Motor neuron (in vitro differentiated cells): ENCODE measurements around the gene COMT. TPM values are rescaled to one million over a fixed set of nuclear protein-coding genes. Genes with fewer than 3 reads are reported as not detected.
A peak's percentile ranks its signal among the peaks of the same experiment; 100 is the strongest.

Source experiments
- ATAC-seq, 8 experiments: fragments of 200-7000 bp; cut with Tn5 transposase; replicated peaks in 6 of 8; 2 replicates each; pipeline ENCODE4 v1.8.0; 2021; ENCODE audit warnings: mild to moderate bottlenecking in 8 of 8, moderate library complexity in 8 of 8
- H3K27ac ChIP-seq, 2 donors: fragments of 250-450 bp; sonication (Bioruptor Pico); 2 replicates each; pipeline ENCODE4 v1.9.0; 2021; ENCODE audit warnings: antibody characterized with exemption in 2 of 2, mild to moderate bottlenecking in 2 of 2, moderate library complexity in 1 of 2
- H3K4me1 ChIP-seq, 2 donors: fragments of 250-450 bp; sonication (Bioruptor Pico); replicated peaks in 1 of 2; 2 replicates each; pipeline ENCODE4 v1.6.1; 2021; ENCODE audit warnings: antibody characterized with exemption in 2 of 2, mild to moderate bottlenecking in 2 of 2, moderate library complexity in 1 of 2
- H3K4me3 ChIP-seq, 5 donors: fragments of 250-450 bp; sonication (Bioruptor Pico); 2 replicates each; pipeline ENCODE4 v1.9.0; 2021; ENCODE audit warnings: antibody characterized with exemption in 5 of 5, mild to moderate bottlenecking in 5 of 5, moderate library complexity in 4 of 5
- WGBS, 10 experiments: fragments of 450-650 bp; shearing (Covaris generic); methylation state at CpG; one replicate each; pipeline ENCODE4 v1.0.0; 2022; 5-methylcytosine and 5-hydroxymethylcytosine counted together
- in situ Hi-C, 9 experiments: fragments of 400-800 bp; cut with MboI; loops; one replicate each; pipeline ENCODE4 v1.15.0; 2021; ENCODE audit warnings: low sequenced_read_pairs in 9 of 9, low pct_unique_long_range_greater_than_20kb in 2 of 9; ENCODE audit not compliant: unreplicated experiment in 9 of 9
- total RNA-seq, 8 experiments: library from RNA; unstranded; fragments of 300-600 nt; gene quantifications; 2 replicates each; pipeline versions ENCODE4 v1.2.3 to v1.2.4, GENCODE V29; 2022

Gene COMT
- total RNA-seq, 8 experiments from 2014 or later: 22.7 to 99.4 (median 40.8) TPM

GRCh38 chr22:19994851-19995610, 53.5 kb downstream of the COMT start:
- in situ Hi-C loops: no loop called here
- Histone ChIP-seq H3K4me3 (no peak overlapping the region), H3K4me1 (peaks cover 41 to 43% of the 10 kb centered on the region in 2 donors), H3K27ac (no peak overlapping the region)
- 56 to 100% (median 91%) methylated on average over 1 to 7 of the region's 12 CpGs; no CpG with 5 or more reads in 3 of the 10 experiments for WGBS, 10 experiments
- ATAC-seq: no peak

GRCh38 chr22:19995611-19996339, 54.2 kb downstream of the COMT start:
- no peak overlapping the region for H3K4me3 ChIP-seq
- in situ Hi-C loops: no loop called here
- H3K27ac ChIP-seq: no peak overlapping the region
- 20 to 100% (median 83%) methylated on average over 1 to 13 of the region's 18 CpGs; no CpG with 5 or more reads in 1 of the 10 experiments for WGBS, 10 experiments
- H3K4me1 ChIP-seq: peaks cover 49 to 50% of the 10 kb centered on the region in 2 donors
- no peak for ATAC-seq

- no peak overlapping the region for H3K4me3 ChIP-seq
- peak overlapping the region in 1 of 2 donors; percentile 42 for H3K27ac ChIP-seq
- WGBS, 10 experiments: 0 to 90% (median 62%) methylated on average over 1 to 3 of the region's 12 CpGs; no CpG with 5 or more reads in 5 of the 10 experiments
- H3K4me1 ChIP-seq: peaks cover 51 to 56% of the 10 kb centered on the region in 2 donors
- in situ Hi-C loops: no loop called here
- peak in 4 of 8 experiments; percentile 10 to 59 (median 40) for ATAC-seq
Measured at GRCh38 chr22:19996694-19997384, 55.3 kb downstream of the COMT start.

GRCh38 chr22:19997561-19998231, 56.1 kb downstream of the COMT start:
- peak in 3 of 8 experiments; percentile 5 to 7 (median 5) for ATAC-seq
- H3K4me3 ChIP-seq: no peak overlapping the region
- in situ Hi-C loops: no loop called here
- H3K4me1 ChIP-seq: peaks cover 60 to 61% of the 10 kb centered on the region in 2 donors
- 40 to 100% (median 66%) methylated on average over 1 to 5 of the region's 19 CpGs; no CpG with 5 or more reads in 6 of the 10 experiments for WGBS, 10 experiments
- peak overlapping the region in 1 of 2 donors; percentile 74 for H3K27ac ChIP-seq

- peak in 4 of 8 experiments; percentile 1 to 23 (median 8) for ATAC-seq
- 29 to 70% (median 61%) methylated on average over 1 to 5 of the region's 16 CpGs; no CpG with 5 or more reads in 7 of the 10 experiments for WGBS, 10 experiments
- no peak overlapping the region for H3K4me3 ChIP-seq
- in situ Hi-C loops: no loop called here
- H3K4me1 ChIP-seq: peaks cover 61 to 62% of the 10 kb centered on the region in 2 donors
- peak overlapping the region; percentile 56 to 74 for H3K27ac ChIP-seq
Measured at GRCh38 chr22:19998232-19998951, 56.8 kb downstream of the COMT start.

- in situ Hi-C loops: no loop called here
- ATAC-seq: peak in 6 of 8 experiments; percentile 3 to 73 (median 30)
- Histone ChIP-seq H3K27ac (peak overlapping the region; percentile 65 to 74), H3K4me1 (peaks cover 61 to 62% of the 10 kb centered on the region in 2 donors), H3K4me3 (no peak overlapping the region)
- 13% methylated on average over 3 of the region's 8 CpGs; no CpG with 5 or more reads in 9 of the 10 experiments for WGBS, 10 experiments
Measured at GRCh38 chr22:19998991-19999820, 57.6 kb downstream of the COMT start.

- Histone ChIP-seq H3K4me1 (peaks cover 61 to 62% of the 10 kb centered on the region in 2 donors), H3K4me3 (no peak overlapping the region), H3K27ac (peak overlapping the region; percentile 65 to 74)
- in situ Hi-C loops: no loop called here
- ATAC-seq: peak in 6 of 8 experiments; percentile 50 to 93 (median 90)
- WGBS, 10 experiments: 40 to 100% (median 79%) methylated on average over 1 to 6 of the region's 14 CpGs; no CpG with 5 or more reads in 4 of the 10 experiments
Measured at GRCh38 chr22:20000246-20001081, 58.9 kb downstream of the COMT start.

GRCh38 chr22:20001082-20001638, 59.6 kb downstream of the COMT start:
- Histone ChIP-seq H3K27ac (peak overlapping the region; percentile 50 to 68), H3K4me1 (peaks cover 61 to 62% of the 10 kb centered on the region in 2 donors)
- WGBS, 10 experiments: 50 to 92% (median 76%) methylated on average over 2 to 6 of the region's 11 CpGs; no CpG with 5 or more reads in 2 of the 10 experiments

GRCh38 chr22:20002128-20002527, 60.6 kb downstream of the COMT start:
- 33 to 94% (median 61%) methylated on average over 1 to 8 of the region's 9 CpGs for WGBS, 10 experiments
- peak overlapping the region in 1 of 2 donors; percentile 33 for H3K27ac ChIP-seq
- H3K4me3 ChIP-seq: no peak overlapping the region
- ATAC-seq: no peak
- in situ Hi-C loops: no loop called here
- peaks cover 53 to 57% of the 10 kb centered on the region in 2 donors for H3K4me1 ChIP-seq

More at GRCh38 chr22:20001082-20001638, 59.6 kb downstream of the COMT start:
- in situ Hi-C loops: no loop called here
- no peak for ATAC-seq
- H3K4me3 ChIP-seq: no peak overlapping the region

- Histone ChIP-seq H3K4me3 (no peak overlapping the region), H3K27ac (peak overlapping the region in 1 of 2 donors; percentile 33), H3K4me1 (peaks cover 48 to 52% of the 10 kb centered on the region in 2 donors)
- in situ Hi-C loops: no loop called here
- no peak for ATAC-seq
- 13 to 71% (median 57%) methylated on average over 1 to 2 of the region's 2 CpGs; no CpG with 5 or more reads in 3 of the 10 experiments for WGBS, 10 experiments
Measured at GRCh38 chr22:20002636-20003035, 61.1 kb downstream of the COMT start.
